CD14-positive monocyte (primary cell): ENCODE measurements around the gene WDR7. TPM values are rescaled to one million over a fixed set of nuclear protein-coding genes. Genes with fewer than 3 reads are reported as not detected.

ENCODE experiments used
- DNase-seq, 3 donors: peaks; one replicate each; pipeline ENCODE4 v3.0.0-alpha.2; 2011 to 2022
- H2AFZ ChIP-seq: 2 replicates; pipeline ENCODE4 v1.6.0; 2012; ENCODE audit warnings: mild to moderate bottlenecking, low read depth, low read length, inconsistent platforms; ENCODE audit not compliant: insufficient read depth, poor library complexity, severe bottlenecking
- H3K27ac ChIP-seq, 2 donors: 1 replicate in 1 of 2; 2 replicates in 1 of 2; pipeline ENCODE4 v1.5.1; 2012 to 2013; ENCODE audit warnings: low read length in 2 of 2, control low read depth in 1 of 2, inconsistent platforms in 1 of 2, low read depth in 1 of 2, mild to moderate bottlenecking in 1 of 2
- H3K27me3 ChIP-seq, 2 donors: one replicate each; pipeline versions ENCODE4 v1.6.0 to v1.6.1; 2011 to 2013; ENCODE audit warnings: low read length in 2 of 2; ENCODE audit not compliant: control insufficient read depth in 2 of 2, insufficient read depth in 2 of 2
- H3K36me3 ChIP-seq, 2 donors: replicated peaks in 1 of 2; 1 replicate in 1 of 2; 2 replicates in 1 of 2; pipeline versions ENCODE4 v1.5.1 to v1.6.1; 2012 to 2013; ENCODE audit warnings: low read length in 2 of 2, control low read depth in 1 of 2, inconsistent platforms in 1 of 2, mild to moderate bottlenecking in 1 of 2; ENCODE audit not compliant: insufficient read depth in 2 of 2, control insufficient read depth in 1 of 2
- H3K4me1 ChIP-seq, 2 donors: 1 replicate in 1 of 2; 2 replicates in 1 of 2; pipeline versions ENCODE4 v1.5.1 to v1.6.1; 2012 to 2013; ENCODE audit warnings: low read length in 2 of 2, control low read depth in 1 of 2, inconsistent platforms in 1 of 2, mild to moderate bottlenecking in 1 of 2, moderate library complexity in 1 of 2; ENCODE audit not compliant: insufficient read depth in 2 of 2, control insufficient read depth in 1 of 2
- H3K4me2 ChIP-seq: replicated peaks from 2 replicates; pipeline ENCODE3; 2012; ENCODE audit warnings: low read length, moderate library complexity, mild to moderate bottlenecking; ENCODE audit not compliant: poor library complexity, severe bottlenecking; ENCODE audit errors: extremely low read depth
- H3K4me3 ChIP-seq, 3 experiments: fragments of 200-600 bp in 1 of 3; sonication (generic) in 1 of 3; replicated peaks in 1 of 3; 1 replicate in 2 of 3; 2 replicates in 1 of 3; pipeline ENCODE4 v1.5.1; 2011 to 2013; ENCODE audit warnings: low read length in 3 of 3, mild to moderate bottlenecking in 3 of 3, control low read depth in 2 of 3, low read depth in 2 of 3, inconsistent platforms in 1 of 3, moderate library complexity in 1 of 3
- H3K79me2 ChIP-seq: 2 replicates; pipeline ENCODE4 v1.6.0; 2012; ENCODE audit warnings: mild to moderate bottlenecking, control low read depth, inconsistent platforms, low read length, moderate library complexity; ENCODE audit not compliant: insufficient read depth
- H3K9ac ChIP-seq: 2 replicates; pipeline ENCODE4 v1.6.0; 2017; ENCODE audit warnings: low read length, mild to moderate bottlenecking; ENCODE audit not compliant: insufficient read depth, poor library complexity, severe bottlenecking
- H3K9me3 ChIP-seq, 2 donors: replicated peaks in 1 of 2; 1 replicate in 1 of 2; 2 replicates in 1 of 2; pipeline versions ENCODE4 v1.5.1 to v1.6.1; 2012 to 2013; ENCODE audit warnings: low read length in 2 of 2, control low read depth in 1 of 2; ENCODE audit not compliant: control insufficient read depth in 1 of 2, insufficient read depth in 1 of 2
- H4K20me1 ChIP-seq: 2 replicates; pipeline ENCODE4 v1.6.0; 2012; ENCODE audit warnings: mild to moderate bottlenecking, low read length, control low read depth, moderate library complexity; ENCODE audit not compliant: insufficient read depth
- H3K27ac Mint-ChIP-seq, 7 donors: one replicate each; pipeline ENCODE4 v1.8.0; 2020; ENCODE audit warnings: mild to moderate bottlenecking in 7 of 7, mixed read lengths in 7 of 7, moderate library complexity in 6 of 7, inconsistent platforms in 2 of 7
- H3K27me3 Mint-ChIP-seq, 3 donors: one replicate each; pipeline ENCODE4 v1.8.0; 2021 to 2022; ENCODE audit warnings: low read depth in 3 of 3, mild to moderate bottlenecking in 3 of 3, mixed read lengths in 3 of 3, moderate library complexity in 3 of 3, inconsistent platforms in 1 of 3
- H3K36me3 Mint-ChIP-seq, 2 donors: one replicate each; pipeline ENCODE4 v1.8.0; 2020; ENCODE audit warnings: mixed read lengths in 2 of 2, inconsistent platforms in 1 of 2, mild to moderate bottlenecking in 1 of 2
- H3K4me1 Mint-ChIP-seq: one replicate; pipeline ENCODE4 v1.8.0; 2020; ENCODE audit warnings: mild to moderate bottlenecking, mixed read lengths
- H3K4me3 Mint-ChIP-seq, 2 donors: one replicate each; pipeline ENCODE4 v1.8.0; 2020; ENCODE audit warnings: mild to moderate bottlenecking in 2 of 2, mixed read lengths in 2 of 2, moderate library complexity in 1 of 2
- H3K9me3 Mint-ChIP-seq, 7 donors: one replicate each; pipeline ENCODE4 v1.8.0; 2020 to 2022; ENCODE audit warnings: mixed read lengths in 7 of 7, mild to moderate bottlenecking in 6 of 7, moderate library complexity in 6 of 7, inconsistent platforms in 2 of 7
- CTCF ChIP-seq: fragments of 200-600 bp; IDR thresholded peaks from one replicate; pipeline ENCODE4 v1.8.0; 2022; ENCODE audit warnings: antibody characterized with exemption, mild to moderate bottlenecking
- WGBS: methylation state at CpG from one replicate; pipeline ENCODE4 v1.1.5; 2013; ENCODE audit warnings: missing lambda C conversion rate; ENCODE audit not compliant: insufficient coverage; 5-methylcytosine and 5-hydroxymethylcytosine counted together
- intact Hi-C, 2 donors: fragments of 100-400 bp; cut with micrococcal nuclease; formaldehyde crosslinking; loops; one replicate each; pipeline versions ENCODE4 v1.15.0 to v1.15.1; 2023
- polyA plus RNA-seq, 3 donors: library from polyadenylated mRNA; depleted of rRNA in 1 of 3; unstranded in 2 of 3; stranded (reverse) in 1 of 3; fragments of 300-500 nt in 2 of 3; fragments of >200 nt in 1 of 3; fragmentation: Illumina TruSeq in 2 of 3; gene quantifications; 1 replicate in 2 of 3; 2 replicates in 1 of 3; pipeline ENCODE4 v1.2.3, GENCODE V29; 2012 to 2021

Gene WDR7
- polyA plus RNA-seq, 3 donors: 9.1 to 23.6 (median 9.5) TPM

DNA sequence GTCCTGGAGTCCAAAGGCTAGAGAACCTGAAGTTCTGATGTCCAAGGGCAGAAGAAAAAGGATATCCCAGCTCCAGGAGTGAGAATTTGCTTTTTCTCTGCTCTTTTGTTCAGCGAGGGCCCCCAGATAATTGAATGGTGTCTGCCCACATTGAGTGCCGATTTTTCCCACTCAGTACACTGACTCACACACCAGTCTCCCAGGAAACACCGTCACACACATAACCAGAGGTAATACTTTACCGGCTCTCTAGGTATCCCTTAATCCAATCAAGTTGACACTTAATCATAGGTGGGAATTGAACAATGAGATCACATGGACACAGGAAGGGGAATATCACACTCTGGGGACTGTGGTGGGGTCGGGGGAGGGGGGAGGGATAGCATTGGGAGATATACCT, 161.5 kb downstream of the WDR7 start:
- no peak overlapping the region for H3K9ac ChIP-seq
- H3K36me3 ChIP-seq: peaks cover 3 to 8% of the 10 kb centered on the region in 2 donors
- no peaks in the 10 kb centered on the region for H3K27me3 ChIP-seq
- no peak for TF ChIP-seq CTCF
- Mint-ChIP-seq H3K4me1 (no peaks in the 10 kb centered on the region), H3K36me3 (peaks cover 15 to 23% of the 10 kb centered on the region in 2 donors), H3K9me3 (no peaks in the 10 kb centered on the region), H3K27me3 (no peaks in the 10 kb centered on the region), H3K4me3 (no peak overlapping the region), H3K27ac (no peak overlapping the region)
- H4K20me1 ChIP-seq: no peaks in the 10 kb centered on the region
- H3K4me3 ChIP-seq: no peak overlapping the region
- no peaks in the 10 kb centered on the region for H3K79me2 ChIP-seq
- H3K9me3 ChIP-seq: no peaks in the 10 kb centered on the region
- H2AFZ ChIP-seq: no peak overlapping the region
- H3K27ac ChIP-seq: no peak overlapping the region
- DNase-seq: no peak
- H3K4me1 ChIP-seq: no peaks in the 10 kb centered on the region
- WGBS: 100% methylated on average over 1 of the region's 5 CpGs
- no peak overlapping the region for H3K4me2 ChIP-seq
- intact Hi-C loops: no loop called here

DNA sequence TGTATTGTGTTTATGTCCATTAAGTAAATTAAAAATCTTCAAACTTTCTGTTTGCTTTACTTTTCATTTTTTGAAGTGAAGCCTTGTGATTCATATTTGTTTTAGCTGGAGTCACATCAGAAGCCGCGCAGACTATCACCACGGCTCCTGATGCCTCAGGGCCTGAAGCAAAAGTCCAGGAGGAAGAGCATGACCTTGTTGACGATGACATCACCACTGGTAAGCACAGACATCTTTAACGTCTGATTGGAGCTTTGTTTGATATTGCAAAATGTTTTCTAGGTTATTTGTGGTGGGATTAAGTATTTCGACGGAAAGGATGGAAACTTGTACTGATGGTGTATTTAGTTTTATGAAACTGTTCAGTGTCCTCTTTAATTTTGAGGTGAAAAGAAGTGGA, 164.8 kb downstream of the WDR7 start:
- Histone ChIP-seq H2AFZ (no peak overlapping the region), H4K20me1 (no peaks in the 10 kb centered on the region), H3K9ac (no peak overlapping the region), H3K4me1 (no peaks in the 10 kb centered on the region), H3K9me3 (no peaks in the 10 kb centered on the region), H3K27me3 (no peaks in the 10 kb centered on the region), H3K4me3 (no peak overlapping the region), H3K27ac (no peak overlapping the region), H3K36me3 (peaks cover 5 to 8% of the 10 kb centered on the region in 2 donors), H3K4me2 (no peak overlapping the region), H3K79me2 (no peaks in the 10 kb centered on the region)
- no peaks in the 10 kb centered on the region for H3K27me3 Mint-ChIP-seq
- H3K27ac Mint-ChIP-seq: no peak overlapping the region
- TF ChIP-seq CTCF: no peak
- intact Hi-C loops: no loop called here
- 94% methylated on average over 7 of the region's 7 CpGs for WGBS
- H3K4me3 Mint-ChIP-seq: no peak overlapping the region
- no peaks in the 10 kb centered on the region for H3K4me1 Mint-ChIP-seq
- no peaks in the 10 kb centered on the region for H3K9me3 Mint-ChIP-seq
- DNase-seq: no peak
- H3K36me3 Mint-ChIP-seq: peaks cover 15 to 19% of the 10 kb centered on the region in 2 donors
